ENCODE data around the gene TBC1D2B. TPM values are rescaled to one million over a fixed set of nuclear protein-coding genes. Genes with fewer than 3 reads are reported as not detected.
A peak's percentile ranks its signal among the peaks of the same experiment; 100 is the strongest.

The TBC1D2B gene
- total RNA-seq, 1 donor: 52.2 TPM

DNA sequence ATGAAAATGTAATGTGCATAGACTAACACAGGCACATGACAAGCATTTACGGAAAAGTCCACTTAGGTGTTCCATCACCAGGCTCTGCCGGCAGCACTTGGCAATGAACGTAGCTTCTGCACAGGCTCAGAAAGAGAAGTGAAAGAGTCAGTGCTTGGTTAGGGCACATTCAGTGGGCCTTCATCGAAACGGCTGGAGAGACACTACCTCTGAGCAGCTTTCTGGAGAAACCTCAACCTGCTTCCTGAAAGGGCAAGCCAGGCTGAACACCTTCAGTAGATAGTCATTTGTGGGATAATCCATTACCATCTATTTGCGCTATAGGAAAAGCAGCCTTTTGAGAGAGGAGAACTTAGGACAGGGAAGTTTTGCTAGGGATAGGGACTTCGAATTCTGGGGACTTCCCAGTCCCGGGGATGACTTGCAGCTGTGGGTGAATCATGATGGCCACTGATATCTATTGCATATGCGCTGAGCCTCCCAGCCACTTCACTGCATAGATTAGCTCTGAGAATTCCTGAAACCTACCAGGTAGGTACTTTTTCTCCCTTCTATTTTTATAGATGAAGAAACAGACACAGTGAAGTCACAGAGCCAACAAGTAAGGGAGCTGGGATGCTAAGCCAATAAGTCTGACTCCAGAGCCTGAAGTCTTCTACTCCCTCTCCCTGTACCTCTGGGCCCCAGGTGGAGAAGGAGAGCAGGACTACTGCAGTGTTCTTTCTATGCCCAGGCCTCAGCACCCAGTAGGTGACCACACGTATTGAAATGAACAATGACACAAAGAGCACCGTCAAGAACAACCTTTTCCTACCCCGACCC, 10.7 kb upstream of the TBC1D2B start:
- no peak for TF ChIP-seq CTCF (IDR thresholded peaks at IDR 0.05; ENCODE audit: insufficient read depth, low read depth, low read length)
- DNase-seq (ENCODE audit: low read depth): no peak
- no peak overlapping the region for H3K4me3 ChIP-seq (ENCODE audit: low read depth, low read length)

- peak; percentile 68 for DNase-seq (ENCODE audit: low read depth)
- no peak for TF ChIP-seq CTCF (IDR thresholded peaks at IDR 0.05; ENCODE audit: insufficient read depth, low read depth, low read length)
- no peak overlapping the region for H3K4me3 ChIP-seq (ENCODE audit: low read depth, low read length)
These were observed 8.4 kb upstream of the TBC1D2B start for GRCh38 chr15:78085928-78086327.

DNA sequence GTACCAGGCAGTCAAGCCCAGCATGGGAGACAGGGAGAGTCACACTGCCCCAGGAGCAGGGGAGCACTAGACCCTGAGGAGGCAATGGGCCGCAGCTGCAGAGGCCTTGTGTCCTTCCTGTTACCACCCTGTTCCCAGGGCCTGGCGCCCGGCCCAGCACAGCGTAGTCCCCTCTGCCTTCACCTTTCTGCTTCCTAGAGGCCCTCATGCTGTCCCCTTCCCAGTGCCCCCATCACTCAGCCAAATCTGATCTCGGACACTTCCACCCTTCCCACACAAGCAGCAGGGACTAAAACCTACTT, 6.9 kb upstream of the TBC1D2B start:
- H3K4me3 ChIP-seq (ENCODE audit: low read depth, low read length): no peak overlapping the region
- TF ChIP-seq CTCF (IDR thresholded peaks at IDR 0.05; ENCODE audit: insufficient read depth, low read depth, low read length): no peak
- no peak for DNase-seq (ENCODE audit: low read depth)

DNA sequence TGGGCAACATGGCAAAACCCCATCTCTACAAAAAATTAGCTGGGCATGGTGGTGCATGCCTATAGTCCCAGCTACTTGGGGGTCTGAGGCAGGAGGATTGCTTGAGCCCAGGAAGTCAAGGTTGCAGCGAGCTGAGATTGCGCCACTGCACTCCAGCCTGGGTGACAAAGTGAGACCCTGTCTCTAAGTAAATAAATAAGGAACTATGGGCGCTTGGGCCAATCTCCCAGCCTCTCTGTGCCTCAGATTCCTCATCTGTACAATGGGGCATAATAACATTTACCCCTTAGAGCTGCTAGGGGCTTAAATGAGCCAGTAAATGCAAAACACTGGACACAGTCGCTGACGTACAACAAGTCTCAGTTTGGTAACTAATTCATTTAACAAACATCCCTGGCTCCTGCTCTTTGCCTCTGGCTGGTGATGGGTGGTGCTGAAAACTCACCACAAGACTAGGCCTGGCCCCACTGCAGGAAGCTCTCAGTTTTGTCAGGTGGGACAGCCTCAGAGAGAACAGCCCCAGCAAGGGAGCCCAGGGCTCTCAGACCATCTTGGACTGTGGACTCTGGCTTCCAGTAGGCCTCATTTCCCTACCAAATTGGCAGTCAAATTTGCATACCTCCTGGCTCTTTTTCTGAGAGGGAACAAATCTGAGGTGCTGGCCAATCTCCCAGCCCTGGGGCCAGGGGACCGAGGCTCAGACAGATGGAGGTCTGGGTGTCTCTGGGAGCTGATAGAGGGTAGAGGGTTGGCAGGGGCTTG, 6.4 kb upstream of the TBC1D2B start:
- no peak for DNase-seq (ENCODE audit: low read depth)
- no peak overlapping the region for H3K4me3 ChIP-seq (ENCODE audit: low read depth, low read length)
- no peak for TF ChIP-seq CTCF (IDR thresholded peaks at IDR 0.05; ENCODE audit: insufficient read depth, low read depth, low read length)

DNA sequence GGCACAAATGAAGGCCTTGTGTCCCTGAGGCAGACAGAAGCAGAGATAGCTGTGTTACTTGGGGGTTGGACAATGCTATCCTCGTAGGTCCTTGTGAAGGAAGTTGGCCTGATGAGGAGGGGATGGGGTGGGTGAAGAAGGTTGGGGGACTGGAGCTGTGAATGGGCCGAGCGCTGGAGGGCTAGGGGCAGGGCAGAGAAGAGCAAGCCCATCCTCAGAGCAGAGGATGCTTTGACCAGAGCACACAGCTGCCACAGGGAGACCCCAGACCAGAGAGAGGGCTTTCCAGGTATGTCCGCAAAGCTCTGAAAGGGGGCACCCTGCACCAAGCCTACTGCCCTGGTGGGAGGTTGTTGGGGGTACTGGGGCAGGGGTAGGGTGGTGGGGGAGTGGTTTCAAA, 5.7 kb upstream of the TBC1D2B start:
- no peak for DNase-seq (ENCODE audit: low read depth)

DNA sequence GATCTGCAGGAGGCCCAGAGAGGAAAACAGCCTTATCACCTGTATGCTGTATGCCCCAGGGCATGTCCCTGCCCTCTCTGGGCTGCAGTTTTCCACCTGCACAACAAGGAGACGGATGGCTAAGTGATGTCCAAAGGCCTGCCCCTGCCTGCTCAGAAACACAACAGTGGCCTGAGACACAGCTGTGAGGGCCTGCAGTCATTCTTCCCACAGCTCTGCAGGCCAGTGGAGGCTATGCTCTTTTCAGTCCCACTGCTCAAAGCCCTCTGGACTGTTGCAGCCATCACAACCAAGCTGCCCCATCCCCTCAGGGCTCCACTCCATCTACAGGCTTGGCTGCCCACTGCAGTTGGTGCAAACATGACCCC, 5.2 kb upstream of the TBC1D2B start:
- no peak overlapping the region for H3K4me3 ChIP-seq (ENCODE audit: low read depth, low read length)
- no peak for DNase-seq (ENCODE audit: low read depth)
- TF ChIP-seq CTCF (IDR thresholded peaks at IDR 0.05; ENCODE audit: insufficient read depth, low read depth, low read length): no peak

More for the DNA sequence above, 5.7 kb upstream of the TBC1D2B start:
- TF ChIP-seq CTCF (IDR thresholded peaks at IDR 0.05; ENCODE audit: insufficient read depth, low read depth, low read length): no peak
- no peak overlapping the region for H3K4me3 ChIP-seq (ENCODE audit: low read depth, low read length)
